NCI-H2171 treated with DMSO at 0.1 percent for 48 hours (cell line): ENCODE measurements around the gene TMEM132D.

ENCODE experiments used
- DNase-seq: peaks from one replicate; lab custom pipeline; 2025; lab: John Stamatoyannopoulos, UW

The TMEM132D gene

DNA sequence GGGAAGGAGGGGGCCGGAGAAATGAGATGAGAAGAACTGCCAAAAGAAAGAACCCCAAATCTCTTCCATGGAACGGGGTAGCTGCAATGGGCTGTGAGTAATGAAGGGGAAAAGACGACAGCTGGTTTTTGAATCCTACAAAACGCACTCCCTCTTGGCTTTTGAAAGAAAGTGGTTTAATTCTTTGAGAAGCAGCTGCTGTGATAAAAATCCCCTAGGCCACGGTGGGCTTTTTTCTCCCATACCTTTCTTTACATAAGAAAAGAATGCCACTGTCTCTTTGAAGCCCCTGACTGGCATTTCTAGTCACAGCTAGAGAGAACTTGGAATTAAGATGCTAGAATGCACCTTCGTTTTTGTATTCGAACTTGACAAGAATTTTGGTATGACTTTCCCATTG is 564.5 kb downstream of the TMEM132D start:
- DNase-seq = no peak

DNA sequence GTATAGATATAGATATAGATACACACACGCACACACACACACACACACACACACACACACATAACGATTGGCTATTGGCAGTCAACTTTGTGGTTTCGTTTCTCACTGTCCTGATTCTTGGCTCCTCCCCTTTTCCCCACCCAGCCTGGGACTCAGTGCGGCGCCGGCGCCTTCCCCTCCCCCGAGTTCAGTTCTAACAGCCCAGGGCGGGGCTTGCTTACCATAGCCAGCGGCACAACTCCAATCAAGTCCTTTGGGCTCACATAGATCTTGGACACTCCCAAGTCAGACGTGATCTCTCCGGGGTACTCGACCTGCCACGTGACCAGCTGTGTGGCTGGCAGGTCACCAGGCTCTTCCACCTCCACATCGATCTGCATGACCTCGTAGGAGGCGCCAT is 566.4 kb downstream of the TMEM132D start:
- DNase-seq = no peak

DNA sequence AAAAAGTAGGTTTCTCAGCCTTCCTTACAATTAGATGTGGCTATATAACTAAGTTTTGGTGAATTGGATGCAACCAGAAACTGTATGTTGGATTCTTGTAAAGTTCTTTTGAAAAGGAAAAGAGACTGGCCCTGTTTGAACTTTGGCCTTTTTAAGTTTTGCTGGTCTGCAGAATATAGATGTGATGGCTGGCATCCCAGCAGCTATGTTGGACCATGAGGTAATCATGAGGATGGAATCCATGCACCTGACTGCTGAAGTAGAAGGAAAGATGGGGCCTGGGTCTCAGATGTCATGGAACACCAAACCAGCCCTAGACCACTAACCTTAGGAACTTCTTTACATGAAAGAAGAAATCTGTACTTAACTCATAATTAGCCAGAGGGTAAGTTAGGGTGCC is 568.1 kb downstream of the TMEM132D start:
- no peak for DNase-seq

DNA sequence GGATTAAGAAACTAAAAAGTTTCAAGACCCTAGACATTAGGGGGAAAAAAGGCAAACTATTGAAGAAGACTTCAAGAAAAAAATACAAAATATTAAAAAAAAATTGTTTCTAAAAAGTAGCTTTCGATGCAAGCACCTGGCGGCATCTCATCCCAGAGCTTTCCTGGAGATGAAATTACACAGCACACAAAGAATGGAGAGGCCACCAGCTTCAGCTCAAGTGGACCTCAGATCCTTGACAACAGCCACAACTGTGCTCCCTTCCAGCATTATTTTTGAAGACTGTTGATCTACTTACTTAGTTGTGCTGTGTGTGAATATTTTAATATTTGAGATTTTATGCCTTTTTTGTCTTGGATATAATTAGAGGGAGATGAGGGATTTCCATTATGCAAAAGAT is 571.5 kb downstream of the TMEM132D start:
- no peak for DNase-seq

DNA sequence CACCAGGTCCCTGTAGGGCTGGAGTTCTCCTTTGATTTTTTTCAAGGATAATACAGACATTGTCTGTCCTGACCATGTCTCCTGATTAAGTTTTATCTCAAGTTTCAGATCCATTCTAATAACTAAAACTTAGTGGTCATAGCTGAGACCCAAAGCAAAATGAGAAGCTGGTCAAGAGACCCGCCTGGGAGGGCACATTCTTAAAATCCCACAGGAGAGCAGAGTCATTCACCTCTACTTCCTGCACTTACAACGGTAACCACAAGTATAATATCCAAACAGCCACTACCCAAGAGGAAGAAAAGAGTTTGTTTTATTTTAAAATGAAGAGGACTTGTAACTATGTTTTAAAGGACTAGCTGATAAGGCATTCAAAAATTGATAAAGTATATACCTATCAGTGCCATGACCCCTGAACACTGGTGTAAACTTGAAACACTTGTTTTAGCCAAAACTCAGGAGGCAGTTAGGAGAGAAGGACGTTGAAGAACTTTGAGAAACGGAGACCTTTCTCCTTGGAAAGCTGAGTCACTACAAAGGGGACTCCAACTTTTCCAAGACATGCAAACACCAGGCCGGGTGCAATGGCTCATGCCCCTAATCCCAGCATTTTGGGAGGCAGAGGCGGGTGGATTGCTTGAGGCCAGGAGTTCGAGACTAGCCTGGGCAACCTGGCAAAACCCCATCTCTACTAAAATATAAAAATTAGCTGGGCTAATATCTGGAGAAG is 572.3 kb downstream of the TMEM132D start:
- no peak for DNase-seq

DNA sequence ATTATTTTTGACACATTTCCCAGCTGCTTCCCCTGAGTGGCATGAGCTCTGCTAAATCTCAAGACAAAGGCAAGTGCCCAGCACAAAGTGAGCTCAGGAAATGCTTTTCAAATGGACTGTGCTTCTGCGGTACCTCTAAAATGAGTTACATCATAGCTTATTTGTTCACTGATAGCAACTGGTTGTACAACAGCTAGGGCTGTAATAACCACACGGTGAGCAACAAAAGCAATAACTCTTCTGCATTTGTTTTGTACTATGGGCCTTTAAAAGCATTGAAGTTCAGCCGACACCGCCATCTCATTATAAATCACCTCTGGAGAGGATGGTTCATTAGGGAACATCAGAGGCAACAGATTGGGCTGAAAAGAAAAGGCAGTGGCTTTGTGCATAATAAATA is 575.6 kb downstream of the TMEM132D start:
- DNase-seq = no peak

DNA sequence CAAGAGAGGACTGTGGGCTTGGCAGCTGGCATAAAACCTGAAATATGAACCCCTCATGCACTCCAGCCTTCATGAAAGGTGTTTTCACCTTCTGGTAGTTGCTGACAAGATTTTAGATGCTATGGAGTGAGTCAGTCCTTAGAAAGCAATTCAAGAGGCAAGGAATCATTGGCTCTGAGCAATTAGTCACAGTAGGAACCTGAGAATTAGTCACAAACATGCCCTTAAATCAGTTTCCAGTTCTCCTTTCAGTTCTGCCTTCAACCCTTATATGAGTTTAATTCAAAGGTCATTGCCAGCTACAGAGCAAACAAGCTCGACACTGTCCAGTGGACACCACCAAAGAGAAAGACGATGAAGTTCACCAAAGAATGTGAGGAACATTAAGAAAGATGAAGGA is 578.3 kb downstream of the TMEM132D start:
- DNase-seq = no peak

DNA sequence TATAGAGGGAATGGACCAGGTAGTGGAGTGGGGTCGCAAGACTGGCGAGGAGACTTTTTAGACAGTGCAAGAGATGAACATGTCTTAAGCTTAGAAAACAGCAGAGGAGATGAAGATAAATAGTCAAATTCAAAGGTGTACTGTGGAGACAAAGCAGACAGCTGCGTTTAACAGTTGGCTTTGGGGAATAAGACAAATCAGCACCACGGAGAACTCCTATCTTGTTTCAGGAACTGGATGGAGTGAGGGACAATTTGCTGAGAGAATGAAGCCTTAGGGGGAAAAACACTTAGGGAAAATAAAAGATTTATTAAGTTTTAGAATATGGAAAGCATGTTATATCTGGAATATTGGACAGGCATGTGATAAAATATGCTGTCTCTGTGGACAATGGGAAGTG is 591.8 kb downstream of the TMEM132D start:
- no peak for DNase-seq

DNA sequence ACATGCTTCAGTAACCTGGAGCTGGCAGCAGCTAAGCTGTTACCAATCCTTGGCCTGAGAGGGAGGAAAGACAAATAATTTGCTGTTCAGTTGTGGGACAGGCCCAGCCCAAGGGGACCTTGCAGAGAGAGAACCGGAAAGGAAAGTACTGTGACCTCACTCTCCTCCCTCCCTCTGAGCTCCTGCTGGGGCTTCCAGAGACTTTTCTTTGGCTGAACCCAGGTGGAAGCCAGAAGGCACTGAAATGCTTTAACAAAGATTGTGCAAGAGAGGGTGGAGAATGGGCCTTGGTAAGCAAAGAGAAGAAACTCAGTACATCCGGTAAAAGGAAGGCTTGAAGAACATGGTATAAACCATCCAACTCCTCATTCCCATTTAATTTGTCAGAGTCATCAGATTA is 593.5 kb downstream of the TMEM132D start:
- DNase-seq = no peak

DNA sequence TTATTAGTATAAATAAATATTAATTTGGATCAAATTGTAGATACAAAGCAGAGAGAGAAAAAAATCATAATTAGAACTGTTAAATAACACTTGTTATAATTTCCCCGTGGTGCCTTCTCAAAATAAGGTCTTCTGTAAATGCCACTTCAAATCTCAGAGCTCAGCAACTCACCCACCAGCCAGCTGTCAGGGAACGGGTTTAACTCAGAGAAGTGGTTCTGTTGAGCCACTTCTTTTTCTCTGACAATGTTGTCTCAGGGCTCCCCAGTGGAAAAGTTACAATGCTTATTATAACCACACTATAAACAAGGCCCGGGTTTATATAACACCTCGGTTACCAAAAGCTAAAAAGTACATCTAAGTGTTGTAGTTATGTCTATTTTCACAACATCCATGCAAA is 598.0 kb downstream of the TMEM132D start:
- DNase-seq = no peak

DNA sequence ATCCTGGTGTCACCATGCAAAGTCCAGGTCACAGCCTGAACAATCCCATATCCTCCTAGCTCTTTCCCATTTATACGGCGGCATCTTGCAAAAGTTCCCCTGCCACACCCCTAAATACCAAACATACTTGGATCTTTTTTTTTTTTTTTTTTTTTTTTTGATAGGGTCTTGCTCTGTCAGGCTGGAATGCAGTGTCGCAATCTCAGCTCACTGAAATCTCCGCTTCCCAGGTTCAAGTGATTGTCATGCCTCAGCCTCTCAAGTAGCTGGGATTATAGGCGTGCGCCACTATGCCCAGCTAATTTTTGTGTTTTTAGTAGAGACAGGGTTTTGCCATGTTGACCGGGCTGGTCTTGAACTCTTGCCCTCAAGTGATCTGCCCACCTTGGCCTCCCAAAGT is 599.3 kb downstream of the TMEM132D start:
- DNase-seq = no peak

DNA sequence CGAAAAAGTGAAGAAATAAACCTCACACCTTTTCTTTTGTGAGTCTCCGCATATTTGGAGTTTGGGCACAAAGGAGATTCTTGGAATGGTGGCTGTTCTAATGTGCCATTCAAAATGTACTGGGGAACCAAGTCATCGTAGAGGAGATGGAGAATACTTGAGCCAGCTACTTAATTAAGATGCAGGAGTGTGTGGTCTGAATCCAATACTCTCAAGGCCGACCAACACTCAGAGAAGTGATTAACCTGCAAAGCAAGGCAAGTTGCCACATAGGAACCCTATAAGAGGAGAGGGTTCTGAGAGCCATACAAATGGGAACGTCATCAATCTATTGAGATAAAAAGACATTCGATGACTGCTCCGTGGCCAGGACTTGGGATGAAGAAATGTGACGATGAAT is 603.8 kb downstream of the TMEM132D start:
- no peak for DNase-seq

DNA sequence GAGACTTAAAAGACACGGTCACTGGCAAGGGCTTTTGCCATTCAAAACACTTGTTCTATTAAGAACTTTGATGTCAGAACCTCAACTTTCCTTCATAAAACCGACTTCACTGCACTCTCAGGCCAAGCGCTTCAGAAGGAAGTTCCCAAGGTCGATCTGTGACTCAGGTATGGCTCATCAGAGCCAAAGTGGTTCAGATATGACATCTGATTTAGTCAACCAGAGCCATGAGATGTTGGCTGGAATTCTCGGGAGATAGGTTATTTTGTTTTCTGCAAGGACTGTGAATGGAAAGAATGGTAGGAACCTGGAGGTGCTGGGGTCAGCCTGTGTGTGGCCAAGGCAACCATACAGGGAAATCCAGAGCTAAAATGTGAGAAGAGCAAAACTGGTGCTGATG is 604.9 kb downstream of the TMEM132D start:
- no peak for DNase-seq

DNA sequence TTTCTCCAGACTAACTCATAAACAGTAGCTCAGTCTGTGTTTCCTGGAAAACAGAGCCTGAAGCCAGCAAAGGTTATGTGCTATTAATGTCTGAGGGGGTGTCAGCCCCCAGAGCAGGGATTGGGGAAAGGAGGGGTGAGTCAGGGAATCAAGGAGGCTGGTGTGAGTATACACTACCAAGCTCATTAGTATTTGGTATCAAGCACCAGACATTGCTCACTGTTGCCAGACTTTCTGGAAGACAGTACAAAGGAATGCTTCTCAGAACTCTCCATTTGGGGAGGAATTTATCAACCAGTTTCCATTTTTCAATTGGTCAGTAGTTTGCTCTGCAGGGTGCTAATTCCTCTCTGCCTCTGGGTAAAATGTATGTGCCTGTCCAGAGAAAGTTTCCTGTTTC is 607.2 kb downstream of the TMEM132D start:
- no peak for DNase-seq

DNA sequence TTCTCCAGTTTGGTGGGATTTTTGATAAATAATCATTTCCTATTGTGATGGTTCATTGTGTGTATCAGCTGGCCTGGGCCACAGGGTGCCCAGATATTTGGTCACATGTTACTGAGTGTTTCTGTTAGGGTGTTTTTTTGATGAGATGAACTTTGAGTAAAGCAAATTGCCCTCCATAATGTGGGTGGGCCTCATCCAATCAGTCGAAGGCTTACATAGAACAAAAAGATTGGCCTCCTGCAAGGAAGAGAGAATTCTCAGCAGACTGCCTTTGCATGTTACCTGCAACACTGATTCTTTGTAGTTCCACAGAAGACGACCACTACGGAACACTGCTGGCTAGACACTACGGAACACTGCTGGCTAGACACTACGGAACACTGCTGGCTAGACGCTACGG is 609.0 kb downstream of the TMEM132D start:
- no peak for DNase-seq

DNA sequence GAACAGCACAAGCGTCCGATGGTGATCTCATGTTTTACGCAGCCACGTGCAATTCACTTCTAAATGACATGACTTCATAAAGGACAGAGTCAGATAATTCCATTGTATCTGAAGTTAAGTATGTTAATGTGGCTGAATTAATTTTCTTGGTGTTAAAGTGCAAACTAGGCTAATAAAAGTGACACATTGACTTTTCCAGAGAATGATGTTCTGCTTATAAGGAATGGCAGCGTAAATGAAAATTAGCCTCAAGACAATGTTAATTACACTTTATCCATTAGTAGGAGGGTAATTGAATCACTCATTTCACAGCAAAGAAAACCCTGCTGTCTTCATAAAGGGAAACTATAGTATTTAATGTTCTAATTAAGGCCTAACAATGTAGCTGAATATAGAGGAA is 624.1 kb downstream of the TMEM132D start:
- no peak for DNase-seq

DNA sequence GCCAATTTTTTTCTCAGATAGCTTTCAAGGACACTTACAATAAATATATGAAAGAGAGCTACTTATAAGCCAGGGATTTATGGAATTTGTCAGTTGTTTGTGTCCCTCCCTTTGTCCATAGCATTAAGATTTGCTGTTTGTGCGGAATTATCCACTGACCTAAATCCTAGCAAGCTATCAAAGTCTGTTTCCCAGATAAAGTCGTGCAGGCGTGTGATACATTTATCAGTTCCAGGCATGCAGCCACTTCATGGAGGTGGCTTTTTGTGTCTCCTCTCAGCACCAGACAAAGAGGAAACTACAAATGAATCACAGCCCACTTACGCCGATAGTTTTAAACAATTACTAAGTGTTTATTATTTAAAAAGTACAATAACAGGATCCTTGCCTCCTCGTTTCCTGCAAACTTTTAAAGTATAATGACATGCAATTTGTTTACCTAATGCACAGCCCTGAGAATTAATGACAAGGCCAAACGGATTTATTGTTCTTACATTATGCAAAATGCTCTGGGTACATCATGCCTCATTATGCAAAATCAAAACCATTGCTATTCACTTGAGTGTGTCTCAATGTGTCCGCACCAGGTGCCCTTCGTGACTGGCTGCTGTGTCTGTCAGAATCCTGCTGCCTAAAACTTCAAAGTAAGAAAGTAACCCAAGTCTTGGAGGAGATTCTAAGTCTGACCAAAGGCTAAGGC is 627.3 kb downstream of the TMEM132D start:
- DNase-seq = no peak

DNA sequence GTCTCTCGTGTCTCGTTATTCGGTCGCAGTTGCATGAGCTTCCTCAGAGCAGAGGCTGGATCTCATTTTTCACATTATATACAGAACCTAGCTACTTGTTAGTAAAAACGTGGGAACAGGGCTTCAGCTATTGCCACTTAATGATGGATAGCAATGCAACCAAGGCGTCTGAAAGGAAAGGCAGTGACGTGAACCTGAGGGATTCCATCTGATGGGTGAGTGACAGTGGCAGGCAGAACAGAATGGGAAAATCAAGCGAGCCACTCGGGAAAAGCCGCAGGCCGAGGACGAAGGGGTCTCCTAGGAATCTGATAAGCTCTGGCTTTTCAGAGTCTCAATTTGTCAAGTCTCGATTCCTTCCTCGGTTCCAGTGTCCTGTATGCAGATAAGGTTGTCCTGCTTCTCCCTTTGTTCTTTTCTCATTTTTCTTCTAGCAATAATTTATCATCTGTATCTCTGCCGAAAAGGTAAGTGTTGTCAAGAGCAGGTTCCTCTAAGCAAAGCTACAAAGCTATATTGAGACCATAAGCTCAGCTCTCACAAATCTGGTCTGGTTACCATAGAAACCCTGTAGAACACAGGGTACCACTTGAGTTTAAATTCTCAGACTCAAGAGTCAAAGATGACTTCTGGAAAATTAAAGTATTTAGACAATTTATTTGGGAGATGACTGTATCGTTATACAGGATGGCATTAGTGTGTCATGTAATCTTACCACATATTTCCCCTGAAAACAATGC is 633.9 kb downstream of the TMEM132D start:
- DNase-seq = no peak

DNA sequence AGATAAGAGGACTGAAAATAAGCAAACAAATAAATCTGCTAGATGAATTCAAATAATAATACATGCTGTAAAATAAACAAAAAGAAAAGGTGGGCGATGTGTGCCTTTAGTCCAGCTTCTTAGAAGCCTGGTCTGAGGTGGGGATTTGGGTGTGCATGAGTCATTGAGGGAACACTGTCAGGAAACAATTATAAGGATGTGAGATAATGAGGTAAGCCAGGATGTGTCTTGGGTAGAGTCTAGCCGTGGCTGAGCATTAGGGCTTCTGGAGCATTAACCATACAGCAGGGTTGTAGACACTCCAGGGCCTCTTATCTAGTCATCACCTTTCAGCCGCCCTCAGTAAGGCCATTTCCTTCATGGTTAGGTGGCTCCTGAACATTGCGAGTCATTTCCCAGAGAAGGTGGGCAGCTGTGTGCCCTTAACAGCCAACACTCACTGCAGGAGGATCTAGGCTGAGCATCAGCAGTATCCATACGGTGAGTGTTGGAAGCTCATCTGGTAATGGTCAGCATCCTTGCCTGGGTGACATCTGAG is 645.0 kb downstream of the TMEM132D start:
- no peak for DNase-seq

DNA sequence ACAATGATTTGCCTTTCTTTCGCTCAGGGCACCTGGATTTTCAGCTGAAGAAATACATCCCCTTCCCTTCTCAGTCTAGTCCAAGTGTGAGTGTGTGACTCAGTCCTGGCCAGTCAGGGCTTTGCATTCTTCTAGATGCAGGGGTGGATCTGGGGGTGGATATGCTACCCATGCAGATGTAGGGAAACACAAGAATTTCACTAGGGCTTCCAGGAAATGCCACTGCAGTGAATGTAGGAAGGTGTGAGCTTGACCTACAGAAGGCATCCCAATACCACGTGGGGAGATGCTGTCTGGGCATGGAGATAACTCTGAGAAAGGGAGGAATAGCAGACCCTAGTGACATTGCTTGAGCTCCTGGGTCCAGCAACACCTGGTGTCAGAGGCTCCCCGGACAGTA is 646.3 kb downstream of the TMEM132D start:
- DNase-seq = no peak

DNA sequence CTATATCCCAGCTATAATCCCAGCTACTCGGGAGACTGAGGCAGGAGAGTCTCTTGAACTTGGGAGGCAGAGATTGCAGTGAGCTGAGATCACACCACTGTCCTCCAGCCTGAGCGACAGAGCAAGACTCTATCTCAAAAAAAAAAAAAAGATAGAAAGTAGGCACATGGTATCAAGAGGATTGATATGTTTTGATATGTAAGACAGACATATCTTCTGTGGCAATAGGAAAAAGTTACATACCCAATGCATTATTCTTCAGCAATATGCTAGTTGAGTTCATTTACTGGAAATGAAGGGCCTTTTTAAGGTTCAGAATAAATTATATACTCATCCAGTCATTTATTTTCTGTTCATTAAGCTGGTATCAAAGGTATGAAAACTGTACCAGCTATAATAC is 657.2 kb downstream of the TMEM132D start:
- no peak for DNase-seq

DNA sequence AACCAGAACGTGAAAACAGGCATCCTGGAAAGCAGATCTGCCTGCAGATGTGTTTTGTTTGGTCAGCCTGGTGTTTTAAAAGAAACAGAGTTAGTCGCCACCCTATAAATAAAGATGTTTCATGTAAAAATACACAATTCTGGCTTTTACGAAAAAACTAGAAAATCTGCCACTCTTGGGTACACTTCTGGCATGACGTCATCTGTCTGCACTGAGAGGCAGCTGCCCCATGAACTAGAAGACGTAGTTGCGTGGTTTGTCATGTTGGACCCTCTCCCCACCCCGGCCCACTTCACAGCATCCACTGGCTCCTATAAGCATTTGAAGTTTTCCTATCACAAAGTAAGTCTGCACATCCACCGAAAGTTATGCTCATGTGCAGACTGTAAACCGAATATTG is 658.1 kb downstream of the TMEM132D start:
- no peak for DNase-seq

DNA sequence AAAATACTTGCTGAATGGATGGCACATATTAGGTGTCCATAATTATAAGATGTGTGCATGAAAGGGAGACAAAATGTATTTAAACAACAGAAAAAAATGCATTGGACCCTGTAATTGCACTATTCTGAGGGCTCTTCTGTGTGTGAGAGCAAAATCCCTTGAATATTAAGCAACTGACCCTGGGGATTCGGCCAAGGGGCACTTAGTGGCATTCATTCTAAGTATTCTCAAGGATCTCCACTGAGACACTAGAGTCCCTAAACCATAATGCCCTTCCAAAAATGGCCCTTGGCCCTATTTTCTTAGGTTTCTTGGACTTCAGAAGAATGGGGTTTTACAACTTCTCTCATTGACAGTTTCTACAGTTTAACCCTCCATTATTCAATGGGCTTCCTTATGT is 662.0 kb downstream of the TMEM132D start:
- no peak for DNase-seq
